Measurements from ENCODE around the gene ADAMTSL3. TPM values are rescaled to one million over a fixed set of nuclear protein-coding genes. Genes with fewer than 3 reads are reported as not detected.

Gene ADAMTSL3
- total RNA-seq, 4 donors from 2014 or later = 2.0 to 11.3 (median 3.8) TPM

DNA sequence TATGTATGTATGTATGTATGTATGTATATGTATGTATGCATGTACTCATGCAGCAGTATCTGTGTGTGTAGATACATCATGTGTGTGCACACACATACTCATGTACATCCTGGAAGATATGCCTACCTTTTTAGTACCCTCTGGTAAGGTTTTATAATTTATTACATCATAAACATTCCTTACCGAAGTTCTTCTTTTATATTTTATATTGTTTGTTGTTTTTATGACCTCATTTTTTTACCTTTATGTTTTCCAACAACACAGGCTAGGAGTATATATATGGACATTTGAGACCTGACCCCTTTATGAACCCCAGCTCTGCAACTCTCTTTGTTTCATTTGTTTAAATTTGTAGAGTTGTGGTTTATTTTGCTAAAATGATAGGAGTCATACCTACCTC lies 263.5 kb downstream of the ADAMTSL3 start:
- Histone ChIP-seq H3K4me1 (no peaks in the 10 kb centered on the region), H3K4me3 (no peak overlapping the region), H3K27ac (no peak overlapping the region), H3K9me3 (no peaks in the 10 kb centered on the region), H3K27me3 (no peaks in the 10 kb centered on the region), H3K36me3 (no peaks in the 10 kb centered on the region)
- no peak for DNase-seq (ENCODE audit: low spot score in 2 of 2)
- no peak for TF ChIP-seq POLR2AphosphoS5 (IDR thresholded peaks at IDR 0.05)
- no peak for TF ChIP-seq EP300 (IDR thresholded peaks at IDR 0.05)
- TF ChIP-seq POLR2A (IDR thresholded peaks at IDR 0.05) = no peak
- TF ChIP-seq CTCF (IDR thresholded peaks at IDR 0.05) = no peak
- 87% methylated on average over 1 of the region's 1 CpG for WGBS

DNA sequence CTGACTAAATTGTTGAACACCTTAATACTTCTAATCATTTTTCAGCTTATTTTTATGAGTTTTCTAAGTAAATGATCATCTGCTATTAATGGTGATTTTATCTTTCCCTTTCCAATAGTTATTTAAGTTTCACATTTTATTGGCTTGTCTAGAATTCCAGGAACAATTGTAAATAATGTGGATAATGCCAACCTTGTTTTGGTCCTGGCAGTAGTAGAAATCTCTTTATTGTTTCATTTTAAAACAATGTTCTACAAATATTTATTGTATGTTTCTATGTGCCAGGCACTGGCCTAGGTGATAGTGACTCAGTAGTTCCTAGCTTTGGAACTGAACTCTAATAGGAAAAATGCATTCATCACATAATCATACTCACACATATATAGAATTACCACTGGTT lies 264.1 kb downstream of the ADAMTSL3 start:
- H3K36me3 ChIP-seq = no peaks in the 10 kb centered on the region
- no peak overlapping the region for H3K4me3 ChIP-seq
- TF ChIP-seq POLR2A (IDR thresholded peaks at IDR 0.05) = no peak
- no peak for TF ChIP-seq POLR2AphosphoS5 (IDR thresholded peaks at IDR 0.05)
- TF ChIP-seq EP300 (IDR thresholded peaks at IDR 0.05) = no peak
- TF ChIP-seq CTCF (IDR thresholded peaks at IDR 0.05) = no peak
- H3K9me3 ChIP-seq = no peaks in the 10 kb centered on the region
- DNase-seq (ENCODE audit: low spot score in 2 of 2) = no peak
- no peak overlapping the region for H3K27ac ChIP-seq
- no peaks in the 10 kb centered on the region for H3K4me1 ChIP-seq
- no peaks in the 10 kb centered on the region for H3K27me3 ChIP-seq

GRCh38 chr15:83919319-83919830 lies 265.5 kb downstream of the ADAMTSL3 start:
- Histone ChIP-seq H3K27ac (no peak overlapping the region), H3K4me1 (no peaks in the 10 kb centered on the region), H3K27me3 (no peaks in the 10 kb centered on the region), H3K4me3 (no peak overlapping the region), H3K9me3 (no peaks in the 10 kb centered on the region), H3K36me3 (no peaks in the 10 kb centered on the region)
- no peak for DNase-seq (ENCODE audit: low spot score in 2 of 2)
- TF ChIP-seq POLR2A (IDR thresholded peaks at IDR 0.05) = no peak
- TF ChIP-seq EP300 (IDR thresholded peaks at IDR 0.05) = no peak
- TF ChIP-seq POLR2AphosphoS5 (IDR thresholded peaks at IDR 0.05) = no peak
- TF ChIP-seq CTCF (IDR thresholded peaks at IDR 0.05) = no peak
- WGBS = 69% methylated on average over 5 of the region's 5 CpGs

GRCh38 chr15:83919978-83920510 lies 266.1 kb downstream of the ADAMTSL3 start:
- Histone ChIP-seq H3K27ac (no peak overlapping the region), H3K4me1 (no peaks in the 10 kb centered on the region), H3K4me3 (no peak overlapping the region), H3K9me3 (no peaks in the 10 kb centered on the region), H3K36me3 (no peaks in the 10 kb centered on the region), H3K27me3 (no peaks in the 10 kb centered on the region)
- DNase-seq (ENCODE audit: low spot score in 2 of 2) = no peak
- 69% methylated on average over 5 of the region's 5 CpGs for WGBS
- TF ChIP-seq CTCF (IDR thresholded peaks at IDR 0.05) = no peak

DNA sequence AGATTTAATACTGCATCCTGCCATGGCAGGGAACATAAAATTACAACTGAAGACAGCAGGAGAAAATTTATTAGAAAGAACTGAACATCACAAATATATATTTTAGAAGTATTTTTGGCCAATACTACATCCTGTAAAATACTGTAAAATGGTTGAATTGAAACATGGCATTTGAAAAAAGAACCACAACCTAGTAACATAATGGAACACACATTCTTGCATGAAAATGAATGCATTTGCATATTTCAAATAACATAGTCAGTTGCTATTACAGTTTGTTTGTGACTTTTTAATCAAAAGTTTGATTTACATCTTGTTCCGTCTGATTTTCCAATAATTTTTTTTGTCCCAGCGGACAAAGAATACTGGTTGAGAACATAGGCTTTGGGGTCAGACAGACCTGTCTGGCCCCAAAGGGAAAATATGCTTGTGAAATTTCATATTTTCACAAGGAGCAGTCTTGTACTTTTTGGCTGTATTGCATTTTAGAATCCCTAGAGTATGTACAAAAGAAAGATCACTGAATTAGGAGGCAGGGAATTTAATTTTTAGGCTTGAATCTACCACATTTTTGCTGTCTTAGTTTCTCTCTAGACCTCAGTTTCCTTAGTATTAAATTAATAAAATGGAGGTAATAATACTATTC lies 268.8 kb downstream of the ADAMTSL3 start:
- no peaks in the 10 kb centered on the region for H3K9me3 ChIP-seq
- no peak for DNase-seq (ENCODE audit: low spot score in 2 of 2)
- no peaks in the 10 kb centered on the region for H3K27me3 ChIP-seq
- no peak overlapping the region for H3K27ac ChIP-seq
- no peak overlapping the region for H3K4me3 ChIP-seq
- no peaks in the 10 kb centered on the region for H3K4me1 ChIP-seq
- TF ChIP-seq CTCF (IDR thresholded peaks at IDR 0.05) (no peak), POLR2A (IDR thresholded peaks at IDR 0.05) (no peak), EP300 (IDR thresholded peaks at IDR 0.05) (no peak), POLR2AphosphoS5 (IDR thresholded peaks at IDR 0.05) (no peak)
- H3K36me3 ChIP-seq = no peaks in the 10 kb centered on the region
- 93% methylated on average over 2 of the region's 2 CpGs for WGBS

Measured in suprapubic skin (tissue), 4 donors.